Midbrain (tissue), 1 donor: ENCODE measurements around the gene UBE2Q1.

Experiments used
- DNase-seq: peaks from one replicate; lab custom pipeline; 2025; lab: John Stamatoyannopoulos, UW

Gene UBE2Q1

DNA sequence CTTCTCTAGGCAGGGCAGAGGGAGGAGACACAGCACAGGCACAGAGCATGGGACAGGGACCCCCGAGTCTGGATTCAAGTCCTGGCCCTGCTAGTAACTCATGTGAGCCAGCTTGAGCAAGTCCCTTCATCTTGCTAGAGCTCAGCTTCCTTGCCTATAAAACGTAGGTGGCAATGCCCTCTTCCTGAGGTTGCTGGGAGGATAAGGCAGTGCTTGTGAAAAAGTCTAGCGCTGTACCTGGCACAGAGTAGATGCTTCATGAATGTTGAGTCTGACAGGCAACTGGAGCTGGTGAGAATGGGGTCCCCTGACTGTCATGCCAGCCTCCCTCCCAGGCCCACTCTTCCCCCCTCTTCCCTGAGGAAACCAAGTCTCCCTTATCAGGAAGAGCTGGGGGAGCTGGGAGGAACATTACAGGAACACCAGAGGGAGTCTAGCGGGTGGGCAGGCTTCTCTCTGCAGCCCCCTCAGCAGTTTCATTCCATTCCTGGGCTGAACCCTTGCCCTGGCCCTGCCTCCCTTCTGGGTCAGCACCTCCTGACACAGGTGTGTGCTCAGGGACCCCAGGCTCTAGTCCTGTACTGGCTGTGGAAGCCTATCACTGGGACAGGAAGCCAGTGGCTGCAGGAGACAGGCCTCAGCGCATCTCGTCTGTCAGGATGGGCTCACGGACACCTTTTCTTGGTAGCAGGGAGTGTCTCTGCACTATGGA lies 19.0 kb upstream of the UBE2Q1 start:
- no peak for DNase-seq

DNA sequence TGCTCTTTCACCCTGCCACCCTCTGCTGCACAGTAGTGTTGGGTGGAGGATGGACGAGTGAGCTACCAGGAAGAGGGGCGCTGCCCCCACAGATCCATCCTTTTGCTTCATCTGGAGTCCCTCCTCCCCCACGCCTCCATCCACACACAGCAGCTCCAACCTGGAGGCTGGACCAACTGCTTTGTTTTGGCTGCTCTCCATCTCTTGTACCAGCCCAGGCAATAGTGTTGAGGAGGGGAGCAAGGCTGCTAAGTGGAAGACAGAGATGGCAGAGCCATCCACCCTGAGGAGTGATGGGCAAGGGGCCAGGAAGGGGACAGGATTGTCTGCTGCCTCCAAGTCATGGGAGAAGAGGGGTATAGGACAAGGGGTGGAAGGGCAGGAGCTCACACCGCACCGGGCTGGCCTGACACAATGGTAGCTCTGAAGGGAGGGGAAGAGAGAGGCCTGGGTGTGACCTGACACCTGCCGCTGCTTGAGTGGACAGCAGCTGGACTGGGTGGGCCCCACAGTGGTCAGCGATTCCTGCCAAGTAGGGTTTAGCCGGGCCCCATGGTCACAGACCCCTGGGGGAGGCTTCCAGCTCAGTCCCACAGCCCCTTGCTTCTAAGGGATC lies 17.6 kb upstream of the UBE2Q1 start:
- DNase-seq = no peak

GRCh38 chr1:154575147-154575927 lies 16.9 kb upstream of the UBE2Q1 start:
- no peak for DNase-seq

DNA sequence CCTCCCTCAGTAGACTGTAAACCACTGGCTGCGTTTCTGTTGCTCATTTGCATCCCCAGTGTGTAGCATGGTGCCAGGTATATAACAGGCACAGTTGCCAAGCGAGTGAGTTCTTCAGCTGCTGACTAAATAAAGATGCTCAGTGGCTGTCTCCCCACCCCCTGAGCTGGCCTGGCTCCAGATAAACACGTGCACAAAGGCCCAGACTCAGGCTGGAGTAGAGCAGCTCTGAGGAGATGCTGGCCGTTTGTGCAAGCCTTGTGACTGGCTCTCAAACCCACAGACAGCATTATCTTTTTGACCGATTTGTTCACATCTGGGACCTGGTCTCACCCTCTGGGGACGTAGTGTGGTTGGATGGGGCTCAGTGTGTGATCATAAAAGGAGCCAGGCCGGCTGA lies 16.3 kb upstream of the UBE2Q1 start:
- no peak for DNase-seq

DNA sequence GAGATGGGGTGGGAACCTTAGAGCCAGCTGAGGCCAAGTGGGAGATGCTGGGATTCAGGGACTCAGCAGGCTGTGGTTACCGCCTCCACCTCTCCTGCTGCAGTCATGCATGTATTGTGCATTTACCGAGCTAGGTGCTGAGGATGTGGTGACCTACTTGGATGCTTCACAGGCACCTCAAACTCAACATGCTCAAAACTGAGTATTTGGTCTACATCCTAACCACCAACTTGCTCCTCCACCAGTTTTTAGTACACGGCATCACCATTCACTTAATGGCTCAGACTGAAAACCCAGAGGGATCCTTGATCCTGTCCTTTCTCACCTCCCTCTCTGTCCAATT lies 14.7 kb upstream of the UBE2Q1 start:
- no peak for DNase-seq

- no peak for DNase-seq
Observed at GRCh38 chr1:154572468-154573167, 14.2 kb upstream of the UBE2Q1 start.

DNA sequence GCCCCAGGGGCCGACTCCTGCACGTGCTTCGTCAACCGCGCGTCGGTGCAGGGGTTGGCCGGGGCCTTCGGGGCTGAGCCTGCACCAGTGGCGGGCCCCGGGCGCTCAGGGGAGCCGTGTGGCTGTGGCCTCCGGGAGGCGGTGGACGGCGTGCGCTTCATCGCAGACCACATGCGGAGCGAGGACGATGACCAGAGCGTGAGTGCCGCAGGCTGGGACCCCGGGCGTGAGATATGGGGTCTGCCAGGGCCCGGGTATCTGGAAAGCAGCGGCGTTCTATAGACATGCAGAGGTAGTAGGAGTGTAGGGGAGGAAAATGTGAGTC lies 13.5 kb upstream of the UBE2Q1 start:
- DNase-seq = no peak

GRCh38 chr1:154571244-154571963 lies 12.9 kb upstream of the UBE2Q1 start:
- no peak for DNase-seq

- DNase-seq = no peak
Observed at GRCh38 chr1:154568157-154568815, 9.8 kb upstream of the UBE2Q1 start.

DNA sequence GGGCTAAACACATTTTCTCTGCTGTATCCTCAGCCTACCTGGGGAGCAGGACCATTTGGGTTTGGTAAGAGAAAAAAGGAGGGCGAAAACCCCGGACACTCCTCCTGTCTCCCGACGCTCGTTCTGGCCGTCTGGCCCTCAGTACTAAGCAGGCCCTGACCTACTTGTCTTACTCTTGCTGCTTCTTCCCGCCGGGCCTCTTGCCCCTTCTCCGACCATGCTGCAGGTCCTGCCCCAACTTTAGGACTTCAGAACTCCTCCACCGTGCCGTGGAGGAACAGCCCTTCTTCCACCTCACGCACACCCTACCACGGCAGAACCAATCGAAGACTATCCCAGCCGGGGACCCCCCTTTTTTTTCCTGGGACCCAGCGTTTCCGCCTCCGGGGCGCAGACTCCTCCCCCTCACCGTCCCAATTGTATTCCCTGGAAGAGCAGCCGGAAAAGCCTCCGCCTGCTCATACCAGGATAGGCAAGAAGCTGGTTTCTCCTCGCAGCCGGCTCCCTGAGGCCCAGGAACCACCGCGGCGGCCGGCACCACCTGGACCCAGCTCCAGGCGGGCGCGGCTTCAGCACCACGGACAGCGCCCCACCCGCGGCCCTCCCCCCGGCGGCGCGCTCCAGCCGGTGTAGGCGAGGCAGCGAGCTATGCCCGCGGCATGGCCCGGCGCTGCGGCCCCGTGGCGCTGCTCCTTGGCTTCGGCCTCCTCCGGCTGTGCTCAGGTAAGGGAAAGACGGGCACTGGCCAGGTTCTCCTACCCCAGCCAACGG lies 9.1 kb upstream of the UBE2Q1 start, which contains the start of gene CHRNB2:
Gene CHRNB2 (plus strand): TSS at position 393 of the 771 bp plus-strand sequence. CDS start 267 bp downstream, at position 660.
- DNase-seq = peak; percentile 60

DNA sequence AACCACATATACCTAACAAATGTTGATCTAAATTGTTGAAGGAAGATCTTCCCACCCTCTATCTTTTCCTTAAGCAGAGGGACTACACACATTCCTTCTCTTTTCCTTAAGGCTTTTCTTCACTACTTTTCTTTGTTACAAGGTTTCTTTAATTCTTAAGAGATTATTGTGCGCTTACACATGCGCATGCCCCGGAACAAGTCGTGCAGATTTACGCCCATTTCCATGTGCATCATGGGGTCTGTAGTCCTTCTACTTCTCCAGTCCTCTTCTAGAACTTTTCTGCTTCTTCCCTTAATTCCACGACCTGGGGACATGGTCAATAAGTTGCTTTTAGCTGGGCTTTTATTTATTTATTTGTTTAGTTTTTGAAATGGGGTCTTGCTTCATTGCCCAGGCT lies 7.4 kb upstream of the UBE2Q1 start:
- DNase-seq = no peak

GRCh38 chr1:154559466-154560044 lies 1.1 kb upstream of the UBE2Q1 start:
- peak; percentile 91 for DNase-seq

DNA sequence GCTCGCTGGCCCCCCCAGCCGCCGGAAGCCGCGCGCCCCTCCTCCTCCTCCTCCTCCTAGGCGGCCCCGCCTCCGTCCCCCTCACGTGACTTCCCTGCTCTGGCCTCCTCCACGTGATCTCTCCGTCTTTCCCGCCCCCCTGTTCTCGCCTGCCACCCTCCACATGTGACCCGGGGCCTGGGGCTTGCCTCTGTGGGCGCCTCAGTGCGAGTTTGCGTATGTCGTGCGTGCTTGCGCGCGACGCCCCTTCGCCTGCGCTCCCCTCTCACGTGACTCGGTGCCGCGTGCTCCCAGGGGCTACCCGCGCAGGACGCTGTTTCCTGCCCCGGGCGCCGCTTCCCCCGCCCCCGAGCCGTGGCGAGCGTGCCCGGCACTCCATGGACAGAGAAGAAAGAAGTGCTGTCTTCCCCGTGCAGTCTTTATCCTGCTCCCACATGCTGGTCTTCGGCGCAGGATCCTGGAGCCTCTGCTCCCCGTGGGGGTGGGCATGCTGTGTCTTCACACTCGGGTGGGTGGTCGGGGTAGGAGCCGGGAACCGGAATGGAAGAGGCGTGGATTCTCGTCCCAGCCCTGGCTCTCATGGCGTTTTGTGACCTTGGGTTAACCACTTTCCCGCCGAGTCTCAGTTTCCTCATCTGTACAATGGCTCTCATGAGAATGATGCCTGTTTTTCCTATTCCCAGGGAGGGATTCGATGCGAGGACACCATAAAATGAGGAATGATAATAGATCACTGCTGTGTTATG lies 431 bp upstream of the UBE2Q1 start:
- peak; percentile 99 for DNase-seq

GRCh38 chr1:154557248-154557938 lies 1.1 kb downstream of the UBE2Q1 start:
- DNase-seq = no peak

GRCh38 chr1:154556422-154556821 lies 2.0 kb downstream of the UBE2Q1 start:
- no peak for DNase-seq

DNA sequence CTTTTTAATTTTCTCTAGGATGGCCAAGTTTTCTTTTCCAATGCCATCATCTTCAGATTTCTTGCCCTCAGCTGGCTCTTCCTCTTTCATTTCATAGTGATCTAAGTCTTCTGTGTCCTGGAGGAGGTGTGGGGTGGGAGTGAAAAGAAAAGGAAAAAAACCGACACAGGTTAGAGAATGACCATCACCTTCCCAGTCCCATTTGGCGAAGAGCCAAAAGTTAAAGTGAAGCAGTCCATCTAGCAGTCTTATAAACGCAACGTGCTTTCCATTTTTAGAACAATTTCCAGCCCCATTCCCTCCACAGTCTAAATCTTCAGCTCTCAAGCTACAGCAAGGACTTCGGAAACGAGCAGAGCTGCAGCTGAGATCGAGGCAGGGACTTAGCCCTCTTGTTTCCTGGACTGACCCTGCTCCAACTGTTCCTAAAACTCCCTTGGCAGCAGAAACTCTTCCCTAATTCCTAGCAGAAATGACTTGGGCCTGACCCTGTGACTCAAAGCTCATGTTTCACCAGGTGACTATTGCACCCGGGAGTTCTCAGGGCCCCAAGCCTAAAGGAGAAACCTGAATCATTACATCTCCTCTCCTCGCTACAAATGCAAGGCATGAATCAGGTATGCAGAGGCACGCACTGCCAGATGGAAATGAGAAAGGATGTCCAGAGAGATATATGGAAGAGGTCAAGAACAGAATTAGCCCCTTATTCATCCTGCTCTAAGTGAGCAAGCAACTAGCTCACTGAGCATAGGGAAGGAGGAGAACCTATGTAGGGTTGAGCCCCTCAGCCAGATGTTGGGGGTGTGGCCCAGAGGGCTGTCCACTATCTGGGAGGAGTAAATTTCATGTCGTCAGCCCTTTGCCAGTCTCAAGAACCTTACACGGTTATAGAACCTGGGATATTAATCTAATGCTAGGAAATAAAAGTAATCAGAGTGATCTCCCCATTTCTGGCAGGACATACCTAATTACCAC lies 5.1 kb downstream of the UBE2Q1 start:
- DNase-seq = no peak

DNA sequence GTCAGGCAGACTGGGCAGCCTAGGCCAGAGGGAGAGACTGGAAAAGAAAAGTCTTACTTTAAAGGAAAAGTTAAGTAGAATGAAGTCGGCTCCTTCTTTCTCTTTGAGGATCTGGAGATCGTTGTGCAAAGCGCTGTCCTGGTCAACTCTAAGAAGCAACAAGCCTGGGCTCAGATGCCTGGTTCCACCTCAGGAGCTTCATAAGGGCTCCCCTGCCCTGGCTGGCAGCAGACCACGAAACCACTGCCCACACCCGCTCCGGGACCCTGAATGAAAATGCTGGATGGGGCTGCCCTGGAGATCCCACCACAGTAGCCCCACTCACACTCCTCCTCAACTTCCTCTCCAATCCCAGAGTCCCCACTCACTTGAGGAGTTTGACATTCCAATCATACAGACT lies 6.4 kb downstream of the UBE2Q1 start:
- DNase-seq = no peak

GRCh38 chr1:154551474-154551873 lies 7.0 kb downstream of the UBE2Q1 start:
- DNase-seq = no peak
